Urinary bladder (tissue), 4 donors: ENCODE data around the gene UGT1A9. TPM values are rescaled to one million over a fixed set of nuclear protein-coding genes. Genes with fewer than 3 reads are reported as not detected.
"Not testable (repeated sequence)": the region's sequence is repeated elsewhere in the genome, so short reads cannot be mapped to it uniquely, and the experiment has no call there.

Source experiments
- DNase-seq: peaks from one replicate; pipeline ENCODE4 v3.0.0-alpha.2; 2015; ENCODE audit errors: extremely low spot score
- H3K27ac ChIP-seq: one replicate; pipeline ENCODE4 v1.5.1; 2013; ENCODE audit warnings: low read depth, mild to moderate bottlenecking, moderate library complexity
- H3K36me3 ChIP-seq: one replicate; pipeline ENCODE4 v1.6.1; 2013; ENCODE audit warnings: mild to moderate bottlenecking, moderate library complexity; ENCODE audit not compliant: insufficient read depth
- H3K4me1 ChIP-seq: one replicate; pipeline ENCODE4 v1.6.1; 2013; ENCODE audit warnings: mild to moderate bottlenecking, moderate library complexity; ENCODE audit not compliant: insufficient read depth
- H3K4me3 ChIP-seq: one replicate; pipeline ENCODE4 v1.5.1; 2013; ENCODE audit warnings: low read depth, low read length
- WGBS: extraction: QIAGEN DNeasy Blood & Tissue Kit; methylation state at CpG from one replicate; pipeline ENCODE4 v1.1.7; 2013; 5-methylcytosine and 5-hydroxymethylcytosine counted together
- polyA plus RNA-seq: library from polyadenylated mRNA; stranded (reverse); fragments of 200-250 nt; gene quantifications from one replicate; pipeline ENCODE4 v1.2.3, GENCODE V29; 2013
- total RNA-seq: library from RNA; depleted of rRNA; stranded (reverse); fragments of >200 nt; gene quantifications from one replicate; pipeline ENCODE4 v1.2.3, GENCODE V29; 2014
- donor health status: healthy with polysubstance abuse.
- donor health status: healthy.

UGT1A9 gene
- total and polyA plus RNA-seq, 2 donors: 0.16 TPM; not detected in 1

DNA sequence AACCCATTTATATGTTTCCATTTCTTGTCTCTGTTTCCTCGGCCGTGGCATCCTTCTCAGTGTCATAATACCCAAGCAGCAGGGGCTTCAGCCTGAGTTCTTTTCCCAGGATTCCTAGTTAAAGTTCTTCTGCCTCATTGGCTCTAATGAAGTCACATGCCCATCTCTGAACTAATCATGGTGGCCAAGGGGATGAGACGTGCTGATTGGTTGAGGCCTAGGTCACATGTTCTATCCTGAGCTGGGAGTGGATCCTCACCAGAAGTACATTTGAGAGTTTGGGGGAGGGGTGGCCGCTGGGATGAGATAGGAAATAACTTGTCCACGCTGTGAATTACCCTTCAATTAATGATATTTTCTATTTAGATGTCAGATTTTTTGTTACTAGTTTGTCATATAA lies 37.2 kb downstream of the UGT1A9 start:
- H3K4me1 ChIP-seq: no peaks in the 10 kb centered on the region
- no peak for DNase-seq
- H3K27ac ChIP-seq: no peak overlapping the region
- WGBS: 85% methylated on average over 5 of the region's 5 CpGs
- H3K4me3 ChIP-seq: no peak overlapping the region
- no peaks in the 10 kb centered on the region for H3K36me3 ChIP-seq

DNA sequence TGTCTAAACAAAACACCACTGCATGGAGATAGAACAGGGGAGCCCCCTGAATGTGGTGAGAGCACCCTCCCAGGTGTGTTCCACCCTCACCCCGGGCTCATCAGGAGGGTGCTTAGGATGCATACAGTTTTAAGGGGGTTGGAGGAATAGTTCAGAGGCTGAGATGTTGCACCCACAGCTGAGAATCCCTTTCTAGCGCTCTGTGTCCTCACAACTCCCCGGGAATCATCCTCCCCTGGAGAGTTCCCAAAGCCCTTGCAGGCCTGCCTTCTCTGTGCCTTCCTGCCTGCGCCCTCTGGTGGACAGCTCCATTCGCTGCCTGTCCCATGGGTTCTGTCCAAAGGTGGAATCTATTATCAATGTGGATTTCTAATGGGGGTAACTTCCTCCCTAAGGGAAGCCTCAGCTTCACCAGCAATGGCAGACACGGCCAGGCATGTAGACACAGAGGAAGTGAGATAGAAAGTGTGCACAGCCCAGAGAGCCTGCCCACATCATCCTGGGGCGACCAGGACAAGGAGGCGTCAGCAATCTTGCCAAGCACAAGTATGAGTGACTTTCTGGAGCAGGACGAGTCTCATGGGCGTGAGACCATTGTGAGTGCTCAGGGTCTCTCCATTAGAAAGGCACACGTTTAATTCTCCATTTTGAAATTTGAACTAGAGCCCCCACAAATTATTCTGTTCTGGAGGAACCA lies 39.8 kb downstream of the UGT1A9 start:
- Histone ChIP-seq H3K4me1 (no peaks in the 10 kb centered on the region), H3K36me3 (no peaks in the 10 kb centered on the region), H3K27ac (no peak overlapping the region), H3K4me3 (no peak overlapping the region)
- no peak for DNase-seq
- WGBS: 35% methylated on average over 11 of the region's 11 CpGs

DNA sequence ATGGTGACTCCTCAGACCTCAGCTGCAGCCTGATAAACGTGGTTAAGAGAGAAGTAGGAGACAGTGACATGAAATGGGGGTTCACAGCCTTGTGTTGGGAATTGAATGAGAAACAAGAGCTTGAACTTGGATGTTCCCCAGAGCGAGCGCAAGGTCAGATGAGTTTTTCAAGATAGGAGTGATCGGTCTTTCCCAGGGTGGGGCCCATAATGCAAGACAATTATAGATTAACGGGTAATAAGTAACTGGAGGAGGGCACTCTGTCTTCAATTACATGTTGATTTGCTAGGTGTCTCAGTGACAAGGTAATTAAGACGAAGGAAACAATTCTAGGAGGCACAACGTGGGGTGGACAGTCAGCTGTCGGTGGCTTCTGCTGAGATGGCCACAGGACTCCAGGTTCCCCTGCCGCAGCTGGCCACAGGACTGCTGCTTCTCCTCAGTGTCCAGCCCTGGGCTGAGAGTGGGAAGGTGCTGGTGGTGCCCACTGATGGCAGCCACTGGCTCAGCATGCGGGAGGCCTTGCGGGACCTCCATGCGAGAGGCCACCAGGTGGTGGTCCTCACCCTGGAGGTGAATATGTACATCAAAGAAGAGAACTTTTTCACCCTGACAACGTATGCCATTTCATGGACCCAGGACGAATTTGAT lies 41.0 kb downstream of the UGT1A9 start, which contains the start of gene UGT1A5:
Gene UGT1A5 (plus strand): TSS at position 297 of the 651 bp plus-strand sequence. CDS start 85 bp downstream, at position 382.
- no peaks in the 10 kb centered on the region for H3K36me3 ChIP-seq
- H3K4me1 ChIP-seq: no peaks in the 10 kb centered on the region
- no peak within 1 kb of the TSS for H3K4me3 ChIP-seq
- H3K27ac ChIP-seq: no peak within 1 kb of the TSS
- 78% methylated on average over 14 of the region's 14 CpGs for WGBS
- no peak for DNase-seq

DNA sequence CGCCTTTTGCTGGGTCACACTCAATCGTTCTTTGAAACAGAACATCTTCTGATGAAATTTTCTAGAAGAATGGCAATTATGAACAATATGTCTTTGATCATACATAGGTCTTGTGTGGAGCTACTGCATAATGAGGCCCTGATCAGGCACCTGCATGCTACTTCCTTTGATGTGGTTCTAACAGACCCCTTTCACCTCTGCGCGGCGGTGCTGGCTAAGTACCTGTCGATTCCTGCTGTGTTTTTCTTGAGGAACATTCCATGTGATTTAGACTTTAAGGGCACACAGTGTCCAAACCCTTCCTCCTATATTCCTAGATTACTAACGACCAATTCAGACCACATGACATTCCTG lies 41.5 kb downstream of the UGT1A9 start:
- WGBS: 88% methylated on average over 7 of the region's 7 CpGs
- H3K27ac ChIP-seq: no peak overlapping the region
- no peak overlapping the region for H3K4me3 ChIP-seq

DNA sequence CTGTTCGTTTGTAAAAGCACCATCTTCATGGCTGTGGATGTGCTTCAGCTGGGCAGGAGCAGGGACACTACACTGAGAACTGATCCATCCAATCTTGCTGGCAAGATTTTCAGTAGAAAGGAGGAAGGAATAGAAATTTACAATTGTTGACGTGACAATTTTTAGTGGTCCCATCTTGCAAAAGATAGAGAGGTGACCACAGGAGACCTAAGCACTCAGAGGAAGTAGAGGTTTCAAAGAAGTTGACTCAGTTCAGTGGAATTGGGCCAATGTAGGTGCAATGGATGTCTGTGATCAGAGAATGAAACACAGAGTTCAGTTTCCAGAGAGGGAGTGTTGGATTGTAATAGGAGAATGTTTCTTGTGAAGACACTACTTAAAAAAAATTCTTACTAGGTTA lies 42.4 kb downstream of the UGT1A9 start:
- Histone ChIP-seq H3K27ac (no peak overlapping the region), H3K36me3 (no peaks in the 10 kb centered on the region), H3K4me3 (no peak overlapping the region), H3K4me1 (no peaks in the 10 kb centered on the region)
- no peak for DNase-seq
- 75% methylated on average over 2 of the region's 2 CpGs for WGBS

More for the DNA sequence above, 41.5 kb downstream of the UGT1A9 start:
- DNase-seq: no peak
- H3K36me3 ChIP-seq: no peaks in the 10 kb centered on the region
- H3K4me1 ChIP-seq: no peaks in the 10 kb centered on the region

DNA sequence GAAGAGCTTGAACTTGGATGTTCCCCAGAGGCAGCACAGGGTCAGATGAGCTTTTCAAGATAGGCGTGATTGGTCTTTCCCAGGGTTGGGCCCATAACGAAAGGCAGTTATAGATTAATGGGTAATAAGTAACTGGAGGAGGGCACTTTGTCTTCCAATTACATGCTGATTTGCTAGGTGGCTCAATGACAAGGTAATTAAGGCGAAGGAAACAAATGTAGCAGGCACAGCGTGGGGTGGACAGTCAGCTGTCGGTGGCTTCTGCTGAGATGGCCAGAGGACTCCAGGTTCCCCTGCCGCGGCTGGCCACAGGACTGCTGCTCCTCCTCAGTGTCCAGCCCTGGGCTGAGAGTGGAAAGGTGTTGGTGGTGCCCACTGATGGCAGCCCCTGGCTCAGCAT lies 46.9 kb downstream of the UGT1A9 start, which contains the start of gene UGT1A4:
Gene UGT1A4 (plus strand): TSS at position 185 of the 400 bp plus-strand sequence. CDS start 85 bp downstream, at position 270.
- WGBS: 79% methylated on average over 7 of the region's 7 CpGs
- DNase-seq: no peak

DNA sequence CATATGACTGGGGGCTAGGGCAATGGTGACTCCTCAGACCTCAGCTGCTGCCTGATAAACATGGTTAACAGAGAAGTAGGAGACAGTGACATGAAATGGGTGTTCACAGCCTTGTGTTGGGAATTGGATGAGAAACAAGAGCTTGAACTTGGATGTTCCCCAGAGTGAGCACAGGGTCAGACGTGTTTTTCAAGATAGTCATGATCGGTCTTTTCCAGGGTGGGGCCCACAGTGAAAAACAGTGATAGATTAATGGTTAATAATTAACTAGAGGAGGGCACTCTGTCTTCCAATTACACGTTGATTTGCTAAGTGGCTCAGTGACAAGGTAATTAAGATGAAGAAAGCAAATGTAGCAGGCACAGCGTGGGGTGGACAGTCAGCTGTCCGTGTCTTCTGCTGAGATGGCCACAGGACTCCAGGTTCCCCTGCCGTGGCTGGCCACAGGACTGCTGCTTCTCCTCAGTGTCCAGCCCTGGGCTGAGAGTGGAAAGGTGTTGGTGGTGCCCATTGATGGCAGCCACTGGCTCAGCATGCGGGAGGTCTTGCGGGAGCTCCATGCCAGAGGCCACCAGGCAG lies 57.1 kb downstream of the UGT1A9 start, which contains the start of gene UGT1A3:
Gene UGT1A3 (plus strand): TSS at position 320 of the 579 bp plus-strand sequence. CDS start 85 bp downstream, at position 405.
- Histone ChIP-seq H3K36me3 (no peaks in the 10 kb centered on the region), H3K4me3 (no peak within 1 kb of the TSS), H3K27ac (no peak within 1 kb of the TSS), H3K4me1 (no peaks in the 10 kb centered on the region)
- no peak for DNase-seq
- WGBS: 77% methylated on average over 8 of the region's 8 CpGs

More for the DNA sequence above, 46.9 kb downstream of the UGT1A9 start, which contains the start of gene UGT1A4:
- Histone ChIP-seq H3K27ac (no peak within 1 kb of the TSS), H3K4me1 (no peaks in the 10 kb centered on the region), H3K36me3 (no peaks in the 10 kb centered on the region), H3K4me3 (no peak within 1 kb of the TSS)

DNA sequence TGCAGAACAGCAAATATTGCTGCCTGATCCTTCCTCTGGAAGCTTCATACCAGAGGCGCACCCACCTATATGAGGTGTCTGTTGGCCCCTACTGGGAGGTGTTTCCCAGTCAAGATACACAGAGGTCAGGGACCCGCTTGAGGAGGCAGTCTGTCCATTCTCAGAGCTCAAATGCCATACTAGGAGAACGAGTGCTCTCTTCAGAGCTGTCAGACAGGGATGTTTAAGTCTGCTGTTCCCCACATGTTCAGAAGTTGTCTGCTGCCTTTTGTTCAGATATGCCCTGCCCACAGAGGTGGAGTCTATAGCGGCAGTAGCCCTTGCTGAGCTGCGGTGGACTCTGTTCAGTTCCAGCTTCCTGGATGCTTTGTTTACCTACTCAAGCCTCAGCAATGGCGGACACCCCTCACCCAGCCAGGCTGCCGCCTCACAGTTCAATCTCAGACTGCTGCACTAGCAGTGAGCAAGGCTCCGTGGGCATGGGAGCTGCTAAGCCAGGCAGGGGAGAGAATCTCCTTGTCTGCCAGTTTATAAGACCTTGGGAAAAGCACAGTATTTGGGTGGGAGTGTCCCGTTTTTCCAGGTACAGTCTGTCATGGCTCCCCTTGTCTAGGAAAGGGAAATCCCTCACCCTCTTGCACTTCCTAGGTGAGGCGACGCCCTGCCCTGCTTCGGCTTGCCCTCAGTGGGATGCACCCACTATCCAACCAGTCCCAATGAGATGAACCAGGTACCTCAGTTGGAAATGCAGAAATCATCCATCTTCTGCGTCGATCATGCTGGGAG lies 65.4 kb downstream of the UGT1A9 start:
- 81% methylated on average over 14 of the region's 14 CpGs for WGBS

DNA sequence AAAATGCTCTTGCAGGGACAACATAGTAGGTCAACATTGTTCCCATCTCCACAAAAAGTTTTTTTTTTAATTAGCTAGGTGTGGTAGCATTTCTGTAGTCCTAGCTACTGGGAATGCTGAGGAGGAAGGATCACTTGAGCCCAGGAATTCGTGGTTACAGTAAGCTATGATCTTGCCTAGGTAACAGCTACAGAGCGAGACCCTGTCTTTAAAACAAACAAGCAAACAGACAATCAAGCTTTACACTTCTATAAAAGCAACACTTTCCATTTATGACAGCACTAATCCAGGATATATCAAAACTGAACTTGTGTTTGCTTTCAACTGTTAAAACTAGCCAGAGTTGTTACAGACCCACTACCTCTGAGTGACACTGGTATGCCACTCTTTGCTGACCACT lies 69.2 kb downstream of the UGT1A9 start:
- Histone ChIP-seq H3K4me3 (no peak overlapping the region), H3K4me1 (no peaks in the 10 kb centered on the region), H3K36me3 (no peaks in the 10 kb centered on the region), H3K27ac (no peak overlapping the region)
- WGBS: 60% methylated on average over 2 of the region's 2 CpGs
- no peak for DNase-seq

More for the DNA sequence above, 65.4 kb downstream of the UGT1A9 start:
- not testable (repeated sequence) for H3K4me3 ChIP-seq, H3K4me1 ChIP-seq, DNase-seq, H3K36me3 ChIP-seq
- H3K27ac ChIP-seq: peak overlapping the region; percentile 10

DNA sequence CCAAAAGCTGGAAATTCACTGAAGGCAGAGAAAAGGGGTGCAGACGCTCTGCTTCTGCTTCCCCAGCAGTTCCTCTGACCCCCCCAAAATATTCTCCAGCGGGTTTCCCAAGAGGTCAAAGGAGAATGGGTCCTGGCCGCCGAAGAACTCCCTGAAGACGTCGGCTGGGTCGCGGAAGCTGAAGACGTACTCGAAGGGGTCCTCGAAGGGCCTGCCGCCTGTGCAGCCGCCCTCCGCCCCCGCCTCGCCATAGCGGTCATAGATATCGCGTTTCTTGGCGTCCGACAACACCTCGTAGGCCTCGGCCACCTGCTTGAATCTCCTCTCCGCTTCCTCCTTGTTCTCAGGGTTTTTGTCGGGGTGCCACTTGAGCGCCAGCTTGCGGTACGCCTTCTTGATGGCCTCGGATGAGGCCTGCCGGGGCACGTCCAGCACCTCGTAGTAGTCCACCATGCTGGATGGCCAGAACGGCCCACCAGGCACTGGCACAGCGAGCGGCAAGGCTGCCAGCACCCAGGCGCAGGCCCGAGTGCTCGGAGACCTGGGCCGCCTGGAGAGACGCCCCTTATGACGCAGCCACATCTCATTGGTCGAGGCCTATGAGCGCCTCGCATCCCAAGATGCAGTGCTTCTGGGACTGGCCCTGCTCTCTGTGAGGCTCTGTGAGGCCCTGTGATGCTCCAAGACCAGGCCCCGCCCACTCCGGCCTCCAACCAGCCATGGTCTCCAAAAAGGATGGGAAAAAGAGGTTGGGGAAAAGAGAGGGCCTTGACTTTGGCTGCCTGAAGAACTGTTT lies 72.0 kb downstream of the UGT1A9 start:
- Histone ChIP-seq H3K4me3 (no peak overlapping the region), H3K36me3 (no peaks in the 10 kb centered on the region), H3K4me1 (no peaks in the 10 kb centered on the region), H3K27ac (no peak overlapping the region)
- WGBS: 93% methylated on average over 45 of the region's 46 CpGs
- DNase-seq: no peak

DNA sequence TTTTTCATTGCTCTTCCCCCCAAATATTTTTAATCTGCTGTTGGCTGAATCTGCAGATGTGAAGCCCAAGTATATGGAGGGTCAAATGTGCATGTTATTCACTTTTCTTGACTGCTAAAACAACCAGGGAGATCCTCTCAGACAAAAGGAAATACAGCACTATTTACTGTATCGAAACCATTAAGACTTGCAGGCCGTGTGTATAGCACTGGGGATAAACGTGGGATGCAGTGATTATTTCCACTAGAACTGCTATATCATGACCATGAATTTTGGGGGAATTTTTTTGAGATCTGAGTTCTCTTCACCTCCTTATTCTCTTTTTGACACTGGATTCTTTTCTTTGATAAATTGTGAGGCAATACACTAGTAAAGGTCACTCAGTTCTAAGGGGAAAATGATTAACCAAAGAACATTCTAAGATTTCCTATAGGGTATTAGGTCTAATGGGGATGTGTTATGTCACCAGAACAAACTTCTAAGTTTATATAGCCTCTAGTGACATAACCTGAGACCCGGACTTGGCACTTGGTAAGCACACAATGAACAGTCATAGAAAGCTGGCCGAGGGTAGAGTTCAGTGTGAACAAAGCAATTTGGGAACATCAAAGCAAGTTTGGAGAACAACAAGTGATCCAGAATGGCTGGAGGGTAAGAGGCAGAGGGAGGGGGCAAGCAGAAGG lies 73.5 kb downstream of the UGT1A9 start:
- Histone ChIP-seq H3K4me3 (no peak overlapping the region), H3K36me3 (no peaks in the 10 kb centered on the region), H3K27ac (no peak overlapping the region), H3K4me1 (no peaks in the 10 kb centered on the region)
- 70% methylated on average over 5 of the region's 5 CpGs for WGBS
- DNase-seq: no peak

DNA sequence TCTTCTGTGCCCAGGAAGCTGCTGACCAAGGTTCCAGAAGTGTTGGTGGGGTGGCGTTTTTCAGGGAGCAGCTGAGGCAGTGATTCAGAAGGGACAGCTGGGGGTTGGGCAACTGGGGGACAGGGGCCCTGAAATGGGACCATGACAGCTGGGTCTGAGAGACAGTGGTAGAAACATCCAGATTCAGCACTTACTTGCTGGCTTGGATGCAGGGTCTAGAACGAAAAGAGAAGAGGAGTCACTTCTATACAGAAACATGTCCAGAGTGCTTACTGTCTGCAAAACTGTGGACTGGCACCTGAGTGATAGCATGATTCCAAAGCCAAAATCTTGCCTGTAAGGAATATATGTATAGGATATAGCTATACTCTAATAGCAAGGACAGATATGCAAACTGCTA lies 74.1 kb downstream of the UGT1A9 start:
- WGBS: 67% methylated on average over 2 of the region's 2 CpGs

More for the DNA sequence above, 74.1 kb downstream of the UGT1A9 start:
- H3K36me3 ChIP-seq, DNase-seq, H3K4me3 ChIP-seq, H3K4me1 ChIP-seq, H3K27ac ChIP-seq: not testable (repeated sequence)
